ENCODE results near the gene FRAT1. TPM values are rescaled to one million over a fixed set of nuclear protein-coding genes. Genes with fewer than 3 reads are reported as not detected.
"Not testable (repeated sequence)": the region's sequence is repeated elsewhere in the genome, so short reads cannot be mapped to it uniquely, and the experiment has no call there.

The FRAT1 gene
- polyA plus RNA-seq, 4 donors: 4.3 to 6.2 (median 4.3) TPM

- DNase-seq (ENCODE audit: low read depth in 4 of 4, low spot score in 2 of 4): peak in 3 of 4 donors; percentile 82 to 89 (median 83)
Observed at GRCh38 chr10:97334370-97335175, 15.5 kb downstream of the FRAT1 start, which contains the start of gene FRAT2. Gene FRAT2 (minus strand): TSS chr10:97334729. CDS start chr10:97334572, 157 bp downstream.

- no peak for DNase-seq (ENCODE audit: low read depth in 4 of 4, low spot score in 2 of 4)
Observed at GRCh38 chr10:97335188-97335619, 16.1 kb downstream of the FRAT1 start.

- no peak for DNase-seq (ENCODE audit: low read depth in 4 of 4, low spot score in 2 of 4)
Observed at GRCh38 chr10:97336006-97336405, 16.9 kb downstream of the FRAT1 start.

GRCh38 chr10:97336446-97336845 is 17.4 kb downstream of the FRAT1 start:
- no peak for DNase-seq (ENCODE audit: low read depth in 4 of 4, low spot score in 2 of 4)

GRCh38 chr10:97336942-97337831 is 18.1 kb downstream of the FRAT1 start:
- peak in 1 of 4 donors; percentile 15 for DNase-seq (ENCODE audit: low read depth in 4 of 4, low spot score in 2 of 4)

- DNase-seq (ENCODE audit: low read depth in 4 of 4, low spot score in 2 of 4): no peak
Observed at GRCh38 chr10:97338041-97338440, 19.0 kb downstream of the FRAT1 start.

GRCh38 chr10:97341416-97341815 is 22.3 kb downstream of the FRAT1 start:
- no peak for DNase-seq (ENCODE audit: low read depth in 4 of 4, low spot score in 2 of 4)

- not testable (repeated sequence) for DNase-seq (ENCODE audit: low read depth in 4 of 4, low spot score in 2 of 4)
Observed at GRCh38 chr10:97343664-97344063, 24.6 kb downstream of the FRAT1 start.

GRCh38 chr10:97347317-97347716 is 28.2 kb downstream of the FRAT1 start:
- DNase-seq (ENCODE audit: low read depth in 4 of 4, low spot score in 2 of 4): no peak

GRCh38 chr10:97349752-97350513 is 30.9 kb downstream of the FRAT1 start:
- DNase-seq (ENCODE audit: low read depth in 4 of 4, low spot score in 2 of 4): no peak

GRCh38 chr10:97353945-97354344 is 34.9 kb downstream of the FRAT1 start:
- DNase-seq (ENCODE audit: low read depth in 4 of 4, low spot score in 2 of 4): no peak

GRCh38 chr10:97355571-97355975 is 36.5 kb downstream of the FRAT1 start:
- DNase-seq (ENCODE audit: low read depth in 4 of 4, low spot score in 2 of 4): no peak

- no peak for DNase-seq (ENCODE audit: low read depth in 4 of 4, low spot score in 2 of 4)
Observed at GRCh38 chr10:97356318-97356914, 37.3 kb downstream of the FRAT1 start.

GRCh38 chr10:97356918-97357317 is 37.8 kb downstream of the FRAT1 start:
- DNase-seq (ENCODE audit: low read depth in 4 of 4, low spot score in 2 of 4): no peak

GRCh38 chr10:97358349-97358748 is 39.3 kb downstream of the FRAT1 start:
- DNase-seq (ENCODE audit: low read depth in 4 of 4, low spot score in 2 of 4): no peak

- no peak for DNase-seq (ENCODE audit: low read depth in 4 of 4, low spot score in 2 of 4)
Observed at GRCh38 chr10:97358781-97359180, 39.7 kb downstream of the FRAT1 start.

GRCh38 chr10:97360705-97361536 is 41.9 kb downstream of the FRAT1 start:
- DNase-seq (ENCODE audit: low read depth in 4 of 4, low spot score in 2 of 4): no peak

GRCh38 chr10:97361537-97361901 is 42.4 kb downstream of the FRAT1 start:
- no peak for DNase-seq (ENCODE audit: low read depth in 4 of 4, low spot score in 2 of 4)

- DNase-seq (ENCODE audit: low read depth in 4 of 4, low spot score in 2 of 4): no peak
Observed at GRCh38 chr10:97362310-97363033, 43.4 kb downstream of the FRAT1 start.
